Activated naive CD8-positive, alpha-beta T cell (primary cell): ENCODE data around the gene CAPSL.
A peak's percentile ranks its signal among the peaks of the same experiment; 100 is the strongest.
"Not testable (repeated sequence)": the region's sequence is repeated elsewhere in the genome, so short reads cannot be mapped to it uniquely, and the experiment has no call there.

Source experiments
- H3K27ac Mint-ChIP-seq: one replicate; pipeline ENCODE4 v1.8.0; 2021; ENCODE audit warnings: mixed read lengths
- H3K27me3 Mint-ChIP-seq: one replicate; pipeline ENCODE4 v1.8.0; 2021; ENCODE audit warnings: mixed read lengths
- H3K36me3 Mint-ChIP-seq: one replicate; pipeline ENCODE4 v1.8.0; 2021; ENCODE audit warnings: mixed read lengths
- H3K4me1 Mint-ChIP-seq: one replicate; pipeline ENCODE4 v1.8.0; 2021; ENCODE audit warnings: low read depth, mixed read lengths
- H3K4me3 Mint-ChIP-seq: one replicate; pipeline ENCODE4 v1.8.0; 2021; ENCODE audit warnings: mild to moderate bottlenecking, mixed read lengths
- H3K9me3 Mint-ChIP-seq: one replicate; pipeline ENCODE4 v1.8.0; 2021; ENCODE audit warnings: low read depth, mixed read lengths

CAPSL gene

DNA sequence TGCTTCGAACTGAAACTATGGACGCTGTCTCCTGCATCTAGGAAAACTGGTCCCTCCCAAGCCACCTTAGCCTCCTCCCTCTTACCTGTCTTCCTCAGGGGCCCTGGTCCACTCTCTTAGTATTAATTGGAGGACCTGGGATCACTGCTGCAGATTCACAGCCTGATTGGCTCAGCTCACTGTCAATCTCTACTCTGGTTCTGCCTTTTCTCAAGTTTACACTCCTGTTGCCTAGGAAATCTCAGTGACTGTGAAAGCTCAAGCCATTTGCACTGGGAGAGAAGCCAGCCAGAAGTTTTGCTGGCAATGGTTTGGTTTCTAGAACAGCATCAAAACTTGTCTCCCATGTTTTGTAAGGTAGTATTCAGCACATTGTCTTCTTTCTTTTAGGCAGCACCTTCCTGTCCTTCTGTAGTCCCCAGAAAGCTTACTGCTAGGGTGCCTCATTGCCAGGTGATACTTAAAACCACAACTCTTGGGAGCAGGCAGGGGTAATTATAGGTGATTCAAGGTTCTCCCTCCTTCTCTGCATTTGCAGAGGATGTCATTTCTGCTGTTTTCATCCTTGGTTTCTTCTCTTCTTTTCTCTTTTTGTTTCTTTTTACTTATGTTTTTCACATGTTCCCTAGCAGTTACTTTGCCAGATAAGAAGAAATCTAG, at the start of gene CAPSL:
Gene CAPSL (minus strand): TSS at position 55 of the 660 bp plus-strand sequence. CDS start 17,502 bp downstream, outside the sequence.
- Mint-ChIP-seq H3K27me3 (peaks cover 4% of the 10 kb centered on the region), H3K4me3 (no peak within 1 kb of the TSS), H3K27ac (no peak within 1 kb of the TSS), H3K4me1 (no peaks in the 10 kb centered on the region), H3K9me3 (no peaks in the 10 kb centered on the region), H3K36me3 (no peaks in the 10 kb centered on the region)

DNA sequence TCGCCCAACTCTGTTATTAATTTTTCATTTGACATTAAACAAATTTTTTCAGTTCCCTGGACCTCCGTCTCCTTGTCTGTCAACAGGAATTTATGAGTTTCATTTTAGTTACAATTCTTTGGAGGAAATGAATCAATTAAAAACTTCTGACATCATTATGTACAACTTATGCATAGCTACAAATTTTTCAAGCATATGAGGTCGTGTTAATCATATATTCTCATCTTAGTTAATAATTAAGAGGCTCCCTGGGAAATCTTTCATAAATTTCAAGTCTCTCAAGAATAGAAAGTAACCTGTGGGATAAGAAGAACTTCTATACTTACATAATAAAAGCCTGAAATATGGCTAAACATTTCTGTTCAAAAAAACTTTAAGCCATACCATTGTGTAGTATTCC, 49.4 kb upstream of the CAPSL start:
- Mint-ChIP-seq H3K9me3 (peaks cover 2% of the 10 kb centered on the region), H3K36me3 (peaks cover 1% of the 10 kb centered on the region), H3K27me3 (peaks cover 12% of the 10 kb centered on the region), H3K4me3 (no peak overlapping the region), H3K27ac (no peak overlapping the region), H3K4me1 (no peaks in the 10 kb centered on the region)

DNA sequence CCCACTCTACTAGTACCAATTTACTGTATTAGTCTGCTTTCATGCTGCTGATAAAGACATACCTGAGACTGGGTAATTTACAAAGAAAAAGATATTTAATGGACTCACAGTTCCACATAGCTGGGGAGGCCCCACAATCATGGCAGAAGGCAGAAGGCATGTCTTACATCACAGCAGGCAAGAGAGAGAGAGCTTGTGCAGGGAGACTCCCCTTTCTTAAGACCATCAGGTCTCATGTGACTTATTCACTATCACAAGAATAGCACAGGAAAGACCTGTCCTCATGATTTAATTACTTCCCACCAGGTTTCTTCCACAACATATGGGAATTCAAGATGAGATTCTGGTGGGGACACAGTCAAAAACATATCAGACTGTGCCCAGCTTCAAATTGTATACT, 41.3 kb upstream of the CAPSL start:
- Mint-ChIP-seq H3K4me1 (no peaks in the 10 kb centered on the region), H3K36me3 (peaks cover 6% of the 10 kb centered on the region), H3K4me3 (no peak overlapping the region)

DNA sequence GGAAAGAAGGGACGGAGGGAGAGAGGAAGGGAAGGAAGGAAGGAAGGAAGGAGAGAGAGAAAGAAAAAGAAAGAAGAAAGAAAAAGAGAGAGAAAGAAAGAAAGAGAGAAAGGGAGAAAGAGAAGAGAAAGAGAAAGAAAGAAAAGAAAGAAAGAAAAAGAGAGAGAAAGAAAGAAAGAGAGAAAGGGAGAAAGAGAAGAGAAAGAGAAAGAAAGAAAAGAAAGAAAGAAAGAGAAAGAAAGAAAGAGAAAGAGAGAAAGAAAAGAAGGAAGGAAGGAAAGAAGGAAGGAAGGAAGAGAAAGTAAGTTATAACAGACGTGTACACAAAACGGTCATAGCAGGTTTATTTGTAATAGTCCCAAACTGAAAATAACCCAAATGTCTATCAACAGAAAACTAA, 38.4 kb upstream of the CAPSL start:
- H3K4me3 Mint-ChIP-seq, H3K36me3 Mint-ChIP-seq, H3K27ac Mint-ChIP-seq, H3K27me3 Mint-ChIP-seq, H3K4me1 Mint-ChIP-seq, H3K9me3 Mint-ChIP-seq: not testable (repeated sequence)

More for the DNA sequence above, 41.3 kb upstream of the CAPSL start:
- H3K27ac Mint-ChIP-seq, result no peak overlapping the region
- H3K27me3 Mint-ChIP-seq, result no peaks in the 10 kb centered on the region
- peaks cover 14% of the 10 kb centered on the region for H3K9me3 Mint-ChIP-seq

DNA sequence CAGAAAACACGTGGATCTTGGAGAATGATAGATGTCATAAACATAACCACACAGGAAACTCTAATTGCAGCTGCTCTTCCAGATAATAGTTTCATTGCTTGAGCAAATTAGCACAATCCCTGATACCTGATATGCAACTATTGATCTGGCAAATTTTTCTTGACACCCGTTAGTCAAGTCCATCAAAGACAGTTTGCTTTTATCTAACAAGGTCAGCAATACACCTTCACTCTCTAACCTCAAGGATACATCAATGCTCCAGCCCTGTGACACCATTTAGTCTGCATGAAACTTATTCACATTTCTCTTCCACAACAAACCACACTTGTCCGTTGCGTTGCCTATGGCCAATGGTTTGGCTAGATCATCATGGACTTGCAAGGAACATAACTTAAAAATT, 36.1 kb upstream of the CAPSL start:
- Mint-ChIP-seq H3K4me1 (no peaks in the 10 kb centered on the region), H3K27me3 (peaks cover 7% of the 10 kb centered on the region), H3K4me3 (no peak overlapping the region), H3K27ac (no peak overlapping the region), H3K36me3 (peaks cover 2% of the 10 kb centered on the region), H3K9me3 (no peaks in the 10 kb centered on the region)

DNA sequence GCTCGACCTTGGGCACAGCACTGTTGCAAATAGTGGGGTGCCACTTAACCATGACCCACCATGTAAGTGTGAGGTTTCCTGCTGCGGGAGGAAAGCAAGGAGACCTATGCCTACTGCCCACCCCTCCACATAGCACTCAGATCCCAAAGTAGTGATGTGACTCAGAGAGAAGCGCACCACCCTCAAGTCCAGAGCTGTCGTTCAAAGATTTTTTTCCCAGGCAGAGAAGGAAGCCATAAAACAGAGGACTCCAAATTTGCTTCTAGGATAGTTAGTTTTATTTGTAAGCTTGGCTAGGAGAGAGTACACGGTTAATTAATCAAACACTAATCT, 33.4 kb upstream of the CAPSL start:
- H3K4me3 Mint-ChIP-seq, result no peak overlapping the region
- H3K9me3 Mint-ChIP-seq, result no peaks in the 10 kb centered on the region
- no peak overlapping the region for H3K27ac Mint-ChIP-seq

DNA sequence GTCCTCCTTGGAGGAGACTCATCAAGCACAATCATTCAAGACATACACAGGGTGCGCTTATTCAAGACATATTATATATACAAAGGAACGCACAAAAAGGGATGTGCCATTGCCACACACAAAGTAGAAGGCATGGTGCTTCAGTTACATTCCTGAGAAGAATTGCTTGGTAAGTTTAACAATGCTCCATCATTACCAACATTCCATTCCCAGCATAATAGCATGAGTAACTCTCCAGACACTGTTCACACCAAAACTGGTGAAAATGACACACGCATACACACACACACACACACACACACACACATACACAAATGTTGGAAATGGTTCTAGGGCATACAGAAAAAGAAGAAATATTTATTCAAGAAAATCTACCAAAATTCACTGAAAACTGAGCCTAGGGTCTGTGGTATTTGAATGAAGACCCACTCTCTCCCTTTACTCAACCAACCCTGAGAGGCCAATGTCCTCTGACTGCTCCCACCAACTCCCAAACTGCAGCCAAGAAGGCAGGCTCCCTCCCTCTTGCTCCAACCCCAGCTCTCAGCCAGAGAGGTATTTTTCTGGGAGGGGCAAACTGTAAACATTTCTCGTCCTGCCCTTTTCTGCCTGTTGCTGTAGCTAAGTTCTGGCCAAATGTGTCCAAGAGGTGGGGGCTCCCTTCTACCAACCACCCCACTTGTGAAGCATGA, 32.9 kb upstream of the CAPSL start:
- H3K27me3 Mint-ChIP-seq, result peaks cover 11% of the 10 kb centered on the region
- H3K27ac Mint-ChIP-seq, result no peak overlapping the region
- no peaks in the 10 kb centered on the region for H3K9me3 Mint-ChIP-seq
- peaks cover 2% of the 10 kb centered on the region for H3K36me3 Mint-ChIP-seq
- no peaks in the 10 kb centered on the region for H3K4me1 Mint-ChIP-seq
- H3K4me3 Mint-ChIP-seq, result no peak overlapping the region

More for the DNA sequence above, 33.4 kb upstream of the CAPSL start:
- peaks cover 2% of the 10 kb centered on the region for H3K36me3 Mint-ChIP-seq
- H3K27me3 Mint-ChIP-seq, result peaks cover 11% of the 10 kb centered on the region
- H3K4me1 Mint-ChIP-seq, result no peaks in the 10 kb centered on the region

DNA sequence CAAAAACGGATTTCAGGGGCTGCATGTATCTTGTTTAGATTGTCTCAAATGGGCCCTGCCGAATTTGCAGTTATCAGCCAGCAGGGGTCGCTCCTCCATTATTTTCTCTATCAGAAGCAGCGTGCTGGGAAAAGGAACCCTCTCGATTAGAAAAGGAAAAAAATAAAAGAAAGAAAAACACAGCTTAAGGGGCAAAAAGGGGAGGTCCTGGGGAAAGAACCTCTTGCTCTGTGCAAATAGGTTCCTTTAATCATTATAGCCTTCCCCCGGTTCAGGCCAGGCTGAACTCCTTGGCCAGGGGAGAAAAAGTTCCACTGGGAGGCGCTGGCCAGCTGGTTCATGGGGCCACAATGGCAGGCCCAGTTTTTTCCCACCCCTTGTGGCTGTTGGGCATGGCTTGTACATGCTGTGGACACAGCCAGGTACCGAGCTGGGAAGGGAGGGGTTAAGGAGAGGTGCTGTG, 25.0 kb upstream of the CAPSL start:
- H3K9me3 Mint-ChIP-seq, result no peaks in the 10 kb centered on the region
- no peaks in the 10 kb centered on the region for H3K36me3 Mint-ChIP-seq
- H3K4me3 Mint-ChIP-seq, result no peak overlapping the region
- H3K4me1 Mint-ChIP-seq, result no peaks in the 10 kb centered on the region
- H3K27ac Mint-ChIP-seq, result no peak overlapping the region
- peaks cover 19% of the 10 kb centered on the region for H3K27me3 Mint-ChIP-seq

DNA sequence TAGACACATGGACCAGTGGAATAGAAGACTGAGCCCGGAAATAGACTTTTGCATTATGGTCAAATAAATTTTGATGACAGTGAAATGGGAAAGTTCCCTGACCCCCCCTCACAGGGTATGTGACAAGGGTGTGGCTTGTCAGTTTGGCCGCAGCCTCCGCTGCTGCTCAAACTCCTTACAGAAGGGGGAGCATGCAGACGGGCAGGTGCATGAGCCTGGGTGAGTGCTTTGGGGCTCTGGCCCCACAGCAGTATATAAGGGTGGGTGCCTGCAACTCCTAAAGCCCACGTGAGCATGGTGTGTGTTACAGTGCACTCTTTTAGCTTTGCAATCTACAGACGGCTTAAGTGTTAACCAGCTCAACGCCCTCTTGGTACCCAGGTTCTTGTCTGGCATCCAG, 21.9 kb upstream of the CAPSL start:
- Mint-ChIP-seq H3K4me1 (no peaks in the 10 kb centered on the region), H3K27me3 (peaks cover 26% of the 10 kb centered on the region), H3K27ac (no peak overlapping the region), H3K36me3 (peaks cover 7% of the 10 kb centered on the region), H3K4me3 (no peak overlapping the region), H3K9me3 (no peaks in the 10 kb centered on the region)

DNA sequence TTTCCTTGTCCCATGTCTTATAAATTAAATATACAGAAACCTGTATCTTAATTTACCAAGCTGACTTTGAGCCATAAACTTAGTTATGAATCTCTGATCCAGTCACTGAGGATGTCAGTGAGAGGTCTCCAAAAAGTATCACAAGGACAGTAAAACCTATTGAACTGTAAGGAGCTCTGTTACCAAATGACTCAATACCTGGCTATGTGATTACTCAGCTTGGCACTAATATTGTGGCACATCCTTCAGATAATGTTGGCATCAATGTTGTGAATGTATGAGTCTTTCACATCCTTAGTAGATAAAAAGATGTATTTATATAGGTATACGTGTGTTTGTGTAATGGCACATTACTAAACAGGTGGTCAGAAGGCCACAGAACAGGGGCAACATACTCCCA, 18.0 kb upstream of the CAPSL start:
- Mint-ChIP-seq H3K4me3 (no peak overlapping the region), H3K36me3 (peaks cover 7% of the 10 kb centered on the region), H3K27me3 (peaks cover 29% of the 10 kb centered on the region)

DNA sequence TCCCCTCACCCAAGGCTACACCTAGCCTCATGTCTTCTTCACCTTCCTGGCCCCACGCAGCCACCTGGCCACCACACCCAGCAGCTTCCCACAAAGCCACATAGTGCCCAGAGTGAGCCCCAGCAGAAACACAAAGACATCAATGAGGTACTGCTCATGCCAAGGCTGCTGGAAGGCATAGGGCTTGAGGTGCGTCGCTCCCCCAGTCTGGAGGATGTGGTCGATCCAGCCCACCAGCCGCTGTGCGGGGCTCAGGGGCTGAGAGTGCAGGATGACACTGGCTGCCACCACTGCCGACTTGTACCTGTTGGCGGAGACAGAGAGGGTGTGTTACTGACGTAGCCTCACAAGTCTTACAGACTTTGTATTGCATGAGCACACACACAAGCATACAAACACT, 15.8 kb upstream of the CAPSL start:
- peaks cover 7% of the 10 kb centered on the region for H3K36me3 Mint-ChIP-seq
- peaks cover 11% of the 10 kb centered on the region for H3K4me1 Mint-ChIP-seq
- H3K27ac Mint-ChIP-seq, result no peak overlapping the region
- no peak overlapping the region for H3K4me3 Mint-ChIP-seq
- H3K27me3 Mint-ChIP-seq, result peaks cover 24% of the 10 kb centered on the region
- no peaks in the 10 kb centered on the region for H3K9me3 Mint-ChIP-seq

More for the DNA sequence above, 18.0 kb upstream of the CAPSL start:
- Mint-ChIP-seq H3K9me3 (no peaks in the 10 kb centered on the region), H3K27ac (no peak overlapping the region), H3K4me1 (peaks cover 11% of the 10 kb centered on the region)

DNA sequence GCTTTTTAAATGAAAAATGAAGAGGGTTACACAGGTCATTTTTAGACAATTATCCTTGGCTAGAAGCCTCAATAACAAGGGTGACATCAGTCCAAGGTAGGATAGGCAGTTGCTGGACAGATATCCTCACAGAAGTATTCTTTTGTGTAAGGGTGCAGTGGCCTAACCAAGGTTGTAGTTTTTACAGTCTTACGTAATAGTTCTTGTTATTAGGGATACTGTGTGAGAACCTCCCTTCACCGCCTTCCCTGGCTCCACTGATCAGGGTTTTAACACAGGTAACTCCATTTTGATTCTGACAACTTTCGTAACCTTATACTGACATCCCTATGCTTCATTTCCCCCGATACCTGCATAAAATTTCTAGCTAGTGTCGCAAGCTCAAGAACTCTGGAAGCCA, 8.7 kb upstream of the CAPSL start:
- Mint-ChIP-seq H3K4me3 (no peak overlapping the region), H3K4me1 (no peaks in the 10 kb centered on the region), H3K36me3 (peaks cover 2% of the 10 kb centered on the region), H3K9me3 (no peaks in the 10 kb centered on the region), H3K27ac (no peak overlapping the region), H3K27me3 (peaks cover 5% of the 10 kb centered on the region)

DNA sequence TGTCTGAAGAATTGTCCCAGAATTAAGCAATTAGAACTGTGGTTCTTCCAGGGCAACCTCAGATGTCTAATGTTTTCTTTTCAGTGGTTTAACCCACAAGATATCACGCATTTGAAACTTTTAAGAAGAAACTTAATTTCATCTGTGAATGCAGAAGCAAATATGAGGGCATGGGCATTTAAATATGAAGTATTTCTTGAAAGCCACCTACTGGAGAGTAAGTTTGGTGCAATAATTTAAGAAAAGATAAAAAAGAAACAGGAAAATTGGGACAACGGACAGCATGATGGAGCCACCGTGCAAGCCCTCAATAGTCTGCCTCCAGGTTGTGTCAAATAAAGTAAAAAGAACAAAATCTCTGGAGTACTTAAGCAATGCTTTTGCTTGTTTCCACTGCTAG, 1.2 kb upstream of the CAPSL start:
- peaks cover 2% of the 10 kb centered on the region for H3K36me3 Mint-ChIP-seq
- H3K4me3 Mint-ChIP-seq, result no peak overlapping the region
- no peak overlapping the region for H3K27ac Mint-ChIP-seq
- H3K4me1 Mint-ChIP-seq, result no peaks in the 10 kb centered on the region
- H3K27me3 Mint-ChIP-seq, result peaks cover 7% of the 10 kb centered on the region
- no peaks in the 10 kb centered on the region for H3K9me3 Mint-ChIP-seq

DNA sequence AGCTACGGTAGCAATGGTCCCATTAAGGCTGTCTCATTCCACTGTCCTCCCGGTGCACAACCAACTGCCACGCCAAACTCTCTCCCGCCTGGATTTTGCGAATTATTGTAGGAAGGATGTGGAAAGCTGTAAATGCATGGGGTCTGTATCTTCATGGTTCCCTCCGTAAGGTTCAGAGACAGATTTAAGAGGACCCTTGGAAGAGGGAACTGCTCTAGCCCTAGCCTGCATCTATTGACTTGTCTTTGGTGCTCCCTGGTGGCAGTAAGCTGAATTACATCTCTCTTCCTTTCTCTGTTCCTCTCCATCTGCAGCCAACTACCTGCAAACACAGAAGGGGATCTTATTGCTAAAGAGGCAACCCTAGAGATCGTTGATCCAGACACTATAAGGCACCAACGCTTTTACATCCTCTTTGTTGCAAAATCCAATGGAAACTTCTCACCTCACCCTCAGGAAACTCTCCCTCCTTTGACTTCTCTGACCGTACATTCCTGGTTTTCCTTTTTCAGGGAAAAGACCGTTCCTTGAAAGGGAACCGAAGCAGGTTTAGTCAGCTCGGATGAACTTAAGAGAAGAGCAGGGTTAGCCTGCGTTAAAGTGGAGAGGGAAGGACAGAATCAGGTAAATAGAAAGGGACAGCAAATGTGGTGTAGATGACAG, 11.9 kb downstream of the CAPSL start:
- H3K9me3 Mint-ChIP-seq, result no peaks in the 10 kb centered on the region
- no peaks in the 10 kb centered on the region for H3K36me3 Mint-ChIP-seq
- H3K4me3 Mint-ChIP-seq, result peak overlapping the region; percentile 74
- H3K4me1 Mint-ChIP-seq, result peaks cover 39% of the 10 kb centered on the region
- H3K27me3 Mint-ChIP-seq, result no peaks in the 10 kb centered on the region
- H3K27ac Mint-ChIP-seq, result peak overlapping the region; percentile 74

DNA sequence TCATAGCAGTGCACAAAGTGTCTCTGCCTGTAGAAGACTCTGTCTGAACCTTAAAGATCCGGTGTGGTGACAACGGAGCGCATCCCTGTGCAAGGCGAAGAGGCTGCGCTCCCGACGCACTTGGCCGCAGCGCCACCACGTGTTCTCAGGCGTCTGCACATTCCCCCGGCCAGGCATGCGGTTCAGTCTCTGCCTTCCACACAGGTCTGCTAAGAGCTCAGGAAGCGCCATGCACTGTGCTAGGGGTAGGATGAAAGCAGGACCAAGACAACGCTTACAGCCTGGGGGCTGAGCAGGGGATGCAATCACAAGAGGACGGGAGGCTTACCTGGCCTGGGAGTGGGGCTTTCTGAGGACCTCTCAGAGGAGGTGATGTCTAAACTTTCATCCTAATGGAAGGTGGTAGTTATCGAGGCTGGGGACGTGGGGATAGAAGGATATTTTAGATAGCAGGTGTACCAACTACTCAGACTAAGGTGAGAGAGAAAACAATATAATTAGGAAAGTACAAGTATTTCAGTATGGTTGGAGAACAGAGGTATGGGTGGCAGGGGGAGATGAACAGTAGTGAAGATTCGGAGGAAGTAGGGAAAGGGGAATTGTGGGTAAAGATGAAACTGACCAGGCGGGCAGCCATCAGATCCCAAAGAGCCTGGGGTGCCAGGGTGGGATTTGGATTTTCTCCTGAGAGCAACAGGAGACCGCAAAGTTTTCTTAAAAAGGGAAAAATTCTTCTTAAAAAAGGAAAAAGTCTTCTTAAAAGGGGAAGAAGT, 13.3 kb downstream of the CAPSL start:
- Mint-ChIP-seq H3K27ac (peak overlapping the region; percentile 94), H3K36me3 (no peaks in the 10 kb centered on the region), H3K9me3 (no peaks in the 10 kb centered on the region), H3K27me3 (no peaks in the 10 kb centered on the region), H3K4me3 (peak overlapping the region; percentile 86), H3K4me1 (peaks cover 39% of the 10 kb centered on the region)
